GM12878 (cell line): Measurements from ENCODE around the gene TNKS1BP1. TPM values are rescaled to one million over a fixed set of nuclear protein-coding genes. Genes with fewer than 3 reads are reported as not detected.

Experiments
- BCLAF1 ChIP-seq: fragments of 450-650 bp; IDR thresholded peaks from 2 replicates; pipeline ENCODE4 v1.6.1; 2017; ENCODE audit warnings: antibody characterized with exemption, mild to moderate bottlenecking, moderate library complexity
- BRCA1 ChIP-seq: IDR thresholded peaks from 2 replicates; pipeline ENCODE4 v1.6.1; 2011; ENCODE audit warnings: low read depth, low read length, improper control_type of control experiment
- CEBPZ ChIP-seq: fragments of 150-350 bp; IDR thresholded peaks from 2 replicates; pipeline ENCODE4 v1.6.1; 2016; ENCODE audit warnings: low read depth, low read length
- DPF2 ChIP-seq: fragments of 450-650 bp; IDR thresholded peaks from 2 replicates; pipeline ENCODE4 v1.6.1; 2017; ENCODE audit warnings: mild to moderate bottlenecking
- EED ChIP-seq: sonication (generic); IDR thresholded peaks from 2 replicates; pipeline ENCODE4 v1.6.1; 2016; ENCODE audit warnings: antibody characterized with exemption, low read depth
- FOS ChIP-seq: IDR thresholded peaks from 3 replicates; pipeline ENCODE4 v1.6.1; 2011; ENCODE audit warnings: borderline replicate concordance; ENCODE audit not compliant: insufficient read length; ENCODE audit errors: extremely low read depth
- KDM1A ChIP-seq: fragments of 200-600 bp; sonication (generic); IDR thresholded peaks from 2 replicates; pipeline ENCODE4 v1.6.1; 2016; ENCODE audit warnings: borderline replicate concordance
- MEF2A ChIP-seq: IDR thresholded peaks from 2 replicates; pipeline ENCODE4 v1.6.1; 2011; ENCODE audit warnings: low read depth, mild to moderate bottlenecking, low read length, moderate library complexity; ENCODE audit not compliant: insufficient read depth
- MYC ChIP-seq: IDR thresholded peaks from 2 replicates; pipeline ENCODE4 v1.6.1; 2011; ENCODE audit warnings: mild to moderate bottlenecking, low read length, moderate library complexity, inconsistent platforms; ENCODE audit not compliant: insufficient read depth, insufficient replicate concordance, insufficient read length, severe bottlenecking
- POLR2AphosphoS5 ChIP-seq: IDR thresholded peaks from 2 replicates; pipeline ENCODE4 v1.6.1; 2011; ENCODE audit warnings: mild to moderate bottlenecking, low read length, inconsistent platforms
- RAD21 ChIP-seq: IDR thresholded peaks from 2 replicates; pipeline ENCODE4 v1.6.1; 2011; ENCODE audit warnings: mild to moderate bottlenecking, low read depth, low read length, moderate library complexity; ENCODE audit not compliant: insufficient read depth
- TAF1 ChIP-seq: IDR thresholded peaks from 2 replicates; pipeline ENCODE4 v1.6.1; 2011; ENCODE audit warnings: mild to moderate bottlenecking, low read depth, low read length, borderline replicate concordance
- ZBED1 ChIP-seq: IDR thresholded peaks from 2 replicates; pipeline ENCODE4 v1.6.1; 2016; ENCODE audit warnings: borderline replicate concordance
- ZNF274 ChIP-seq: IDR thresholded peaks from one replicate; pipeline ENCODE4 v1.8.0; 2011; ENCODE audit not compliant: insufficient read length, insufficient read depth
- polyA plus RNA-seq, 11 experiments: library from polyadenylated mRNA; depleted of rRNA in 4 of 11; unstranded in 6 of 11; stranded (reverse) in 5 of 11; fragments of >200 nt; fragmentation: Nextera tagmentation in 4 of 11; fragmentation: Illumina TruSeq in 1 of 11; extraction: Ambion mirVana in 4 of 11; extraction: Trizol in 1 of 11; gene quantifications; 1 replicate in 1 of 11; 2 replicates in 10 of 11; pipeline versions ENCODE4 v1.2.1 to v1.2.3, GENCODE V29; 2011 to 2016; ENCODE audit warnings: inconsistent platforms in 2 of 11, missing spikeins in 2 of 11, low read depth in 1 of 11
- total RNA-seq, 4 experiments: library from RNA; depleted of rRNA in 3 of 4; stranded (reverse); fragments of >200 nt in 3 of 4; fragmentation: Illumina TruSeq in 1 of 4; extraction: Trizol in 1 of 4; gene quantifications; 2 replicates each; pipeline versions ENCODE4 v1.2.1 to v1.2.3, GENCODE V29; 2013 to 2021

TNKS1BP1 gene
- total and polyA plus RNA-seq, 10 of the 15 experiments (the other 5 are each of a cell fraction or from before 2014, with no cell fraction given): 0.26 to 15.8 (median 4.3) TPM

- TF ChIP-seq CEBPZ (no peak), ZNF274 (no peak), RAD21 (no peak), ZBED1 (no peak), KDM1A (no peak), BCLAF1 (no peak), DPF2 (no peak), BRCA1 (no peak), POLR2AphosphoS5 (no peak), FOS (no peak), MYC (no peak), MEF2A (no peak), EED (no peak), TAF1 (no peak)
Observed at GRCh38 chr11:57251491-57252104, 73.2 kb downstream of the TNKS1BP1 start (continued).
